Gastrocnemius medialis (tissue), 4 donors: ENCODE results near the gene ZNF408. TPM values are rescaled to one million over a fixed set of nuclear protein-coding genes. Genes with fewer than 3 reads are reported as not detected.

Experiments
- ATAC-seq, 2 donors: fragments of 150-250 bp; one replicate each; pipeline ENCODE4 v1.9.1; 2016
- DNase-seq, 2 donors: peaks; one replicate each; pipeline ENCODE4 v3.0.0-alpha.2; 2019
- H3K27ac ChIP-seq, 4 donors: fragments of 200-600 bp; sonication (generic); 1 replicate in 1 of 4; 2 replicates in 3 of 4; pipeline ENCODE4 v1.5.1; 2016 to 2018; ENCODE audit warnings: mild to moderate bottlenecking in 2 of 4, moderate library complexity in 1 of 4
- H3K27me3 ChIP-seq, 3 donors: fragments of 200-600 bp; sonication (generic) in 2 of 3; 1 replicate in 1 of 3; 2 replicates in 2 of 3; pipeline versions ENCODE4 v1.5.1 to v1.6.0; 2016 to 2019; ENCODE audit warnings: mild to moderate bottlenecking in 1 of 3, moderate library complexity in 1 of 3
- H3K36me3 ChIP-seq, 2 donors: fragments of 200-600 bp; sonication (generic) in 1 of 2; one replicate each; pipeline ENCODE4 v1.5.1; 2017 to 2018
- H3K4me1 ChIP-seq, 2 donors: fragments of 200-600 bp; sonication (generic) in 1 of 2; one replicate each; pipeline ENCODE4 v1.5.1; 2016 to 2017; ENCODE audit warnings: mild to moderate bottlenecking in 2 of 2
- H3K4me3 ChIP-seq, 4 donors: fragments of 200-600 bp; sonication (generic) in 3 of 4; 1 replicate in 1 of 4; 2 replicates in 3 of 4; pipeline ENCODE4 v1.5.1; 2016 to 2019; ENCODE audit warnings: mild to moderate bottlenecking in 2 of 4
- H3K9me3 ChIP-seq, 3 donors: fragments of 200-600 bp; sonication (generic) in 2 of 3; 1 replicate in 1 of 3; 2 replicates in 2 of 3; pipeline ENCODE4 v1.5.1; 2016 to 2019
- POLR2A ChIP-seq, 2 donors: fragments of 450-650 bp; IDR thresholded peaks; one replicate each; pipeline ENCODE4 v1.6.1; 2017; ENCODE audit warnings: antibody characterized with exemption in 2 of 2, mild to moderate bottlenecking in 2 of 2, moderate library complexity in 2 of 2
- in situ Hi-C, 4 donors: fragments of 200-750 bp; cut with MboI; loops; one replicate each; pipeline versions ENCODE4 v1.15.0 to v1.8.0; 2017; ENCODE audit warnings: low sequenced_read_pairs in 4 of 4
- intact Hi-C: fragments of 100-400 bp; cut with DNase I; formaldehyde crosslinking; loops from one replicate; pipeline ENCODE4 v1.15.1; 2023; ENCODE audit warnings: low total_unique reads
- total RNA-seq, 4 donors: library from RNA; depleted of rRNA; stranded (reverse); fragments of >200 nt; gene quantifications; one replicate each; pipeline versions ENCODE4 v1.1.0 to v1.2.3, GENCODE V29; 2016
- TF ChIP-seq, protein P1 (sequence below), 5 experiments: fragments of 450-650 bp in 3 of 5; fragments of 200-600 bp in 2 of 5; sonication (generic) in 2 of 5; IDR thresholded peaks in 4 of 5; conservative IDR thresholded peaks in 1 of 5; 1 replicate in 4 of 5; 2 replicates in 1 of 5; pipeline ENCODE4 v1.5.1; 2016 to 2019; ENCODE audit warnings: antibody characterized with exemption in 5 of 5, mild to moderate bottlenecking in 3 of 5, moderate library complexity in 3 of 5

Gene ZNF408
- total RNA-seq, 4 donors from 2014 or later = 17.7 to 25.2 (median 19.3) TPM

DNA sequence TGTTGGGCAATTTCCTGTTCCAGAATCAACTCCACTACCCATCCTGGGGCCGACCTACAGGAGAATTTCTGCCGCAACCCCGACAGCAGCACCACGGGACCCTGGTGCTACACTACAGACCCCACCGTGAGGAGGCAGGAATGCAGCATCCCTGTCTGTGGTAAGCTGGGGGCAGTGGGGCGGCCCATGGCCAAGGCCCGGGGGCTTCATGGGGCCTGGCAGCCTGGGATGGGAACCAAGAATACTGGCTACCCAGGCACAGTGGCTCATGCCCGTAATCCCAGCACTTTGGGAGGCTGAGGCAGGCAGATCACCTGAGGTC is 22.5 kb downstream of the ZNF408 start:
- Histone ChIP-seq H3K4me1 (no peaks in the 10 kb centered on the region), H3K27ac (no peak overlapping the region), H3K36me3 (no peaks in the 10 kb centered on the region), H3K4me3 (no peak overlapping the region), H3K9me3 (no peaks in the 10 kb centered on the region), H3K27me3 (no peaks in the 10 kb centered on the region)
- TF ChIP-seq, protein P1, sequence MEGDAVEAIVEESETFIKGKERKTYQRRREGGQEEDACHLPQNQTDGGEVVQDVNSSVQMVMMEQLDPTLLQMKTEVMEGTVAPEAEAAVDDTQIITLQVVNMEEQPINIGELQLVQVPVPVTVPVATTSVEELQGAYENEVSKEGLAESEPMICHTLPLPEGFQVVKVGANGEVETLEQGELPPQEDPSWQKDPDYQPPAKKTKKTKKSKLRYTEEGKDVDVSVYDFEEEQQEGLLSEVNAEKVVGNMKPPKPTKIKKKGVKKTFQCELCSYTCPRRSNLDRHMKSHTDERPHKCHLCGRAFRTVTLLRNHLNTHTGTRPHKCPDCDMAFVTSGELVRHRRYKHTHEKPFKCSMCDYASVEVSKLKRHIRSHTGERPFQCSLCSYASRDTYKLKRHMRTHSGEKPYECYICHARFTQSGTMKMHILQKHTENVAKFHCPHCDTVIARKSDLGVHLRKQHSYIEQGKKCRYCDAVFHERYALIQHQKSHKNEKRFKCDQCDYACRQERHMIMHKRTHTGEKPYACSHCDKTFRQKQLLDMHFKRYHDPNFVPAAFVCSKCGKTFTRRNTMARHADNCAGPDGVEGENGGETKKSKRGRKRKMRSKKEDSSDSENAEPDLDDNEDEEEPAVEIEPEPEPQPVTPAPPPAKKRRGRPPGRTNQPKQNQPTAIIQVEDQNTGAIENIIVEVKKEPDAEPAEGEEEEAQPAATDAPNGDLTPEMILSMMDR (IDR thresholded peaks at IDR 0.05 in 4 of 5, conservative IDR thresholded peaks at IDR 0.05 in 1 of 5) = no peak
- TF ChIP-seq POLR2A (IDR thresholded peaks at IDR 0.05) = no peak
- intact Hi-C loops = no loop called here
- in situ Hi-C loops = no loop called here
- DNase-seq (no peak), ATAC-seq (no peak)

DNA sequence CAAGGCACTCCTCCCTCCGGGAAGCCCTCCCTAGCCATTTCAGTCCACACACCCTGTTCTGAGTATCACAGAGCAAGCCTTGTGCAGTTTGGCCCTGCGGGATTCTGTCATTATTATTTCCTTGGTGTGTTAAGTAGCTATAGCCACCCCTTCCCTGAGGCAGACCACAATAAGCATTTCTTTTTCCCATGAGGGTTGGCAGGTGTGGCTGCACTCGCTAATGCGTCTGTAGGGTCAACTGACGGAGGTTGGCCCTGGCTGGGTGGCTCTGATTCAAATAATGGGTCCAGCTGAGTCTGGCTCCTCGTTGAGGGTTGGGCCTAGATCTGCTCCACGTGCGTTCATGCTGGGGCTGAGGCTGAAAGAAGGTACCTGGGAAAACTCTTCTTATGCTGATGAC is 23.3 kb downstream of the ZNF408 start:
- TF ChIP-seq, protein P1 (IDR thresholded peaks at IDR 0.05 in 4 of 5, conservative IDR thresholded peaks at IDR 0.05 in 1 of 5) = no peak
- TF ChIP-seq POLR2A (IDR thresholded peaks at IDR 0.05) = no peak
- DNase-seq (no peak), ATAC-seq (no peak)
- in situ Hi-C loops = no loop called here
- Histone ChIP-seq H3K4me3 (no peak overlapping the region), H3K36me3 (no peaks in the 10 kb centered on the region), H3K27ac (no peak overlapping the region), H3K4me1 (no peaks in the 10 kb centered on the region), H3K9me3 (no peaks in the 10 kb centered on the region), H3K27me3 (no peaks in the 10 kb centered on the region)
- intact Hi-C loops = no loop called here

DNA sequence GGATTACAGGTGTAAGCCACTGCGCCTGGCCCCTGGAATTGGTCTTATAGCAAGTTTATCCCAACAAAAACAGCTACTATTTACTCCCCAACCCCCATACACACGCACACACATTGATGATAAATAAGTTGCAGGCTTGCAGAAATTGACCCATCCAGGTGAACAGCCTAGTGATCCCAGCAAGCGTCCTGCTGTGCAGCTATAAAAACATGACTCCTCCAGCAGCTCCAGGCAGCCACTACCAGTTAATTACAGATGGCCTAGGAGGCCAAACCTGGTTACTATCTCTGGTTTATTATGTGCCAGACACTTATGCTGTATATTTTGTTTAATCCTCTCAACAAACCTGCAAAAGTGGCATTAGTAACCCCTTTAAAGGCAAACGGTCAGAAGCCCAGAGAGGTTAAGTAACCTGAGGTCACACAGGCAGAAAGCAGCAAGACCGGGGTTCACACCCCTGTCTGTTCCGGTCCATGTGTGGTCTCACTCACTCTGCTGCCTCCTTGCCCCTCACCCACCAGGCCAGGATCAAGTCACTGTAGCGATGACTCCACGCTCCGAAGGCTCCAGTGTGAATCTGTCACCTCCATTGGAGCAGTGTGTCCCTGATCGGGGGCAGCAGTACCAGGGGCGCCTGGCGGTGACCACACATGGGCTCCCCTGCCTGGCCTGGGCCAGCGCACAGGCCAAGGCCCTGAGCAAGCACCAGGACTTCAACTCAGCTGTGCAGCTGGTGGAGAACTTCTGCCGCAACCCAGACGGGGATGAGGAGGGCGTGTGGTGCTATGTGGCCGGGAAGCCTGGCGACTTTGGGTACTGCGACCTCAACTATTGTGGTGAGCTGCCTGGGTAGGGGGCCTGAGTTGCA is 24.7 kb downstream of the ZNF408 start:
- in situ Hi-C loops = no loop called here
- Histone ChIP-seq H3K36me3 (no peaks in the 10 kb centered on the region), H3K4me3 (no peak overlapping the region), H3K27me3 (no peaks in the 10 kb centered on the region), H3K9me3 (no peaks in the 10 kb centered on the region), H3K4me1 (no peaks in the 10 kb centered on the region), H3K27ac (no peak overlapping the region)
- DNase-seq = no peak
- ATAC-seq = no peak
- TF ChIP-seq POLR2A (IDR thresholded peaks at IDR 0.05) = no peak
- TF ChIP-seq, protein P1 (IDR thresholded peaks at IDR 0.05 in 4 of 5, conservative IDR thresholded peaks at IDR 0.05 in 1 of 5) = no peak
- intact Hi-C loops = no loop called here

DNA sequence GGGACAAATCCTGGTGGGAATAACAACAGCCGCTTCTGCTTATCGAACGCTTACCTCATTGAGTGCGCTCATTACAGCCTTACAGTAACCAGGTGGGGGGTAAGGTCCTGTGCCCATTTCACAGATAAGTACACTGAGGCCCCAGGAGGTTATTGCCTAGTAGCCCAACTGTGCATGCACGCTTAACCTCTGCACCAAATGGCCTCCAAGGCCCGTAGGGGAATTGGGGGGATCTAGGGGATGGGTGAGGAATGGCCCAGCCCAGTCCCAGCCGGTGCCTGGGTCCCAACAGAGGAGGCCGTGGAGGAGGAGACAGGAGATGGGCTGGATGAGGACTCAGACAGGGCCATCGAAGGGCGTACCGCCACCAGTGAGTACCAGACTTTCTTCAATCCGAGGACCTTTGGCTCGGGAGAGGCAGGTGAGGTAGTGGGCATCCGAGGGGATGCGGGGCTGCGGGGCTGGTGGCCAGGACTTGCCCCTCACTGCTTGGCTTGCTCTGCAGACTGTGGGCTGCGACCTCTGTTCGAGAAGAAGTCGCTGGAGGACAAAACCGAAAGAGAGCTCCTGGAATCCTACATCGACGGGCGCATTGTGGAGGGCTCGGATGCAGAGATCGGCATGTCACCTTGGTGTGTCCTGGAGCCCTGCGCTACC is 25.5 kb downstream of the ZNF408 start:
- ATAC-seq (no peak), DNase-seq (no peak)
- in situ Hi-C loops (no loop called here), intact Hi-C loops (no loop called here)
- Histone ChIP-seq H3K4me3 (no peak overlapping the region), H3K27me3 (no peaks in the 10 kb centered on the region), H3K9me3 (no peaks in the 10 kb centered on the region), H3K36me3 (no peaks in the 10 kb centered on the region), H3K4me1 (no peaks in the 10 kb centered on the region), H3K27ac (no peak overlapping the region)
- TF ChIP-seq POLR2A (IDR thresholded peaks at IDR 0.05) = no peak

DNA sequence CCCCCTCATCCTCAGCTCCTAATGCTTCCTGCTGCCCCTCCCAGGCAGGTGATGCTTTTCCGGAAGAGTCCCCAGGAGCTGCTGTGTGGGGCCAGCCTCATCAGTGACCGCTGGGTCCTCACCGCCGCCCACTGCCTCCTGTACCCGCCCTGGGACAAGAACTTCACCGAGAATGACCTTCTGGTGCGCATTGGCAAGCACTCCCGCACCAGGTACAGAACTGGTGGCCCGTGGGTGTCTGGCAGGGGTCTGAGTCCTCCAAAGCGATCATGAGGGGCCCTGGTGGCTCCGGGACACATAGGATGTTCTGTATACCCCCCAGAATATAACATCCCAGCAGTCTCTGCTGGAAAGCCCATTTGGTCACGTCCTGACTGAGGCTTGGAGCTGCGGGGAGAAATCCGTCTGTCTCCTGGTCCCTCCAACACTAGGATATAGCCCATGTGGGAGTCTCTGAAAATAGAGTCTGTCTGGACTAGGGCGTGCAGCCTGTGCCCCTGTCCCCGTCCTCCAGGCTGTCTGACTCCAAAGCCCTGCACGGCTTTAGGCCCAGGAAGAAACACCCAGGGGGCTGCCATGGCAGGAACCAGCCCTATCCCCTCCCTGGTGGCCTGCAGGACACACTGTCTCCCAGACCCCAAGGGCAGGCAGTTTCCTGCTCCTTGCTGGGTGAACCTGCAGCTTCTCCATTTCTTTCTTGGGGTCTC is 27.3 kb downstream of the ZNF408 start:
- Histone ChIP-seq H3K9me3 (no peaks in the 10 kb centered on the region), H3K27me3 (no peaks in the 10 kb centered on the region), H3K36me3 (no peaks in the 10 kb centered on the region), H3K4me3 (no peak overlapping the region), H3K4me1 (no peaks in the 10 kb centered on the region), H3K27ac (no peak overlapping the region)
- intact Hi-C loops (no loop called here), in situ Hi-C loops (no loop called here)
- TF ChIP-seq POLR2A (IDR thresholded peaks at IDR 0.05) = no peak
- TF ChIP-seq, protein P1 (IDR thresholded peaks at IDR 0.05 in 4 of 5, conservative IDR thresholded peaks at IDR 0.05 in 1 of 5) = no peak
- ATAC-seq (no peak), DNase-seq (no peak)
